HG02763 (cell line): ENCODE results near the gene ANKRD13B.

Experiments
- ATAC-seq: cut with Tn5 transposase; IDR thresholded peaks from one replicate; pipeline ENCODE4 v1.9.1; 2021; ENCODE audit warnings: mild to moderate bottlenecking, moderate library complexity; ENCODE audit not compliant: unreplicated experiment

ANKRD13B gene

DNA sequence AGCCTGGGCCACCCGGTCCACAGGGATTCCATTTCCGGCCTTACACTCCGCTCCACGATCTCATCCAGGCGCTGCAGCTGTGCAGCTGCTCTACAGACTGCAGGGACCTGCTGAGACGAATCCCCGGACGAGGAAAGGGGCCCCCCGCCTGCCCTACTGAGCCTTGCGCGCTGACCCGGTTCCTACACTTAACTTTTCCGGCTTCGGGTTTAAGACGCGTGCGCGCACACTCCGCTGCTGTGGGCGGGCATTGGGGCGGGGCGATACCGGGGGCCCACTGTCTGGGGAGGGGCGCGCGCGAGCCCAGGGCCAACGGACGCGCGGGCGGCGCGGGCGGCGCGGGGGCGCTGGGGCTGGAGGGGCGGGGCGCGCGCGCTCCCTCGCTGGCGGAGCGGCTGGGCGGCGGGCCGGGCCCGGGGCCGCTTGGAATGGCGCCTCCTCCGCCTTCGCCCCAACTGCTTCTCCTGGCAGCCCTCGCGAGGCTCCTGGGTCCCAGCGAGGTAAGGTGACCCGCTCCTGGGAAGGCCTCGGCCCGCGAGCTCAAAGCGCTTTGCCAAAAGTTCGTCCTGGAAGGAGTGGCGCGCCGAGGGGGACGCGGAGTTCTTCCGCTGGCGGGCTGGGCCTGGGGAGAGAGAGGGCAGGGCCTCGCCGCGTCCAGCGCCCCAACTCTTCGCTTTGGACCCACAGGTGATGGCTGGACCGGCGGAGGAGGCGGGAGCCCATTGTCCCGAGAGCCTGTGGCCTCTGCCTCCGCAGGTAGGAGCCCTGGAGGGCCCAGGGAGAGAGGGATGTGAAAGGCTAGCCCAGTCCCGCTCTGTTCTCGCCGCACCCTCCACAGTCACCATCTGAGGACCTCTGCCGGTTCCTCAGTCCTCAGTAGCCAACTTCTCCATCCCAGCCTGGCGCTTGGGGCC lies 24.3 kb upstream of the ANKRD13B start, which contains the start of gene TP53I13:
TSS of gene TP53I13 (plus strand) at position 371 of the 914 bp plus-strand sequence. CDS start at position 429, 58 bp downstream.
- peak; percentile 39 for ATAC-seq

DNA sequence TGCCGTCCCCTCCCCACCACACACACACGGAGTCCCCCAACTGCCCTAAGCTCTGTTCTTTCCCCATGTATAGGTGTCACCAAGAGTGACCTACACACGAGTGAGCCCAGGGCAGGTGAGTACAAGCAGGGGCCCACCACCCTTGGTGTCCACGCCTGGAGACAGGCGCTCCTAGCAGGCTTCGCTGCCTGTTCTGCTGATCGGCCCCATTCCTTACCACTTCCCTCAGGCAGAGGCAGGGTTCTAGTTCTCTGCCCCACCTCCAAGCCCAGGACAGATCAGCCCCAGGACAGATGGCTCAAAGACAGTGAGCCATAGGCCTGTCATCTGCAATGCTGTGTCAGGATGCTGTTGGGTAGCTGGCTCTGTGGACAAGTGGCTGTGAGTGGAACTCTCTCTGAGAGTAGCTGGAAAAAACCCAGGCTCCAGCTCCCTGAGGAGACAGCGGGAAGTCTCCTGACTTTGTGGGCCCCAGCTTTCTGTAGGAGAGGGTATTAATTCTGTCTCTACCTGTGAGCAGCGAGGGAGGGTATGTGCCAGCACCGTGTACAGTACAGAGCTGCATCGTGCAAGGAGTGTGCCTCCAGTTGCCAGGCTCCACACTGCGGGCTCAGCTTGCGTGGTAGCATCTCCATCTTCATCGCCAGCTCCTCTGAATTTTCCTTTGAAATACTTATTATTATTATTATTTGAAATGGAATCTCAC lies 23.5 kb upstream of the ANKRD13B start:
- no peak for ATAC-seq

DNA sequence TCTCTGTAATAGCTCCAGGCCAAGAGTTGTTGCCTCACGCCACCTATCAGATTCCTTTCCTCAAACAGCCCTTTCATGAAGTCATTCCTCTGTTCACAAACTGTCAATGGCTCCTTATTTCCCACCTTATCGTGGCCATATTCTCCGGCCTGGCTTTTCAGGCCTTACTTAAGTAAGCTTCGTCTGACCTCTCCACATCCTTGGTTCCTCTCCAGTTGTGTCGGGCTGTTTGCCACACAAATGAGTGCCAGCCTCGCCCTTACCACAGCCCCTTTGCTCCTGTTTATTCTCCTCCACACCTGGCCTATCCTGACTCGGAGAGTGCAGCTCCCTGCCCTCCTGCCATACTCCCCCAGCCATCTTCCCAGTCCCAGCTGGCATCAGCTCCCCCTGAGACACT lies 22.4 kb upstream of the ANKRD13B start:
- no peak for ATAC-seq

DNA sequence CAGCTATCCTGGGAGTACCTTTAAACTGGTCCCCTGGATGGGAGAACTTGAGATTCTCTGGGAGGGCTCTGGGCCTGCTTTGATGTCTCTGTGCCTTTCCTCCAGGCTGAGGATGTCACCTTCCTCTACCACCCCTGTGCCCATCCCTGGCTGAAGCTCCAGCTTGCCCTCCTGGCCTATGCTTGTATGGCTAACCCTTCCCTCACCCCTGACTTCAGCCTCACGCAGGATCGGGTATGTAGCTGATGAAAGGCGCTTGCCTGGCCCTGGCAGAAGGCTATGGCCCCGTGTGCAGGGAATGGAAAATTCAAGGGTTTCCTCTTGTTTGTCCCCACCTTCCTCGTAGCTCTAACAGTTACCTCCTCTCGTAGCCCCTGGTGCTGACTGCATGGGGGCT lies 21.4 kb upstream of the ANKRD13B start:
- ATAC-seq: no peak

DNA sequence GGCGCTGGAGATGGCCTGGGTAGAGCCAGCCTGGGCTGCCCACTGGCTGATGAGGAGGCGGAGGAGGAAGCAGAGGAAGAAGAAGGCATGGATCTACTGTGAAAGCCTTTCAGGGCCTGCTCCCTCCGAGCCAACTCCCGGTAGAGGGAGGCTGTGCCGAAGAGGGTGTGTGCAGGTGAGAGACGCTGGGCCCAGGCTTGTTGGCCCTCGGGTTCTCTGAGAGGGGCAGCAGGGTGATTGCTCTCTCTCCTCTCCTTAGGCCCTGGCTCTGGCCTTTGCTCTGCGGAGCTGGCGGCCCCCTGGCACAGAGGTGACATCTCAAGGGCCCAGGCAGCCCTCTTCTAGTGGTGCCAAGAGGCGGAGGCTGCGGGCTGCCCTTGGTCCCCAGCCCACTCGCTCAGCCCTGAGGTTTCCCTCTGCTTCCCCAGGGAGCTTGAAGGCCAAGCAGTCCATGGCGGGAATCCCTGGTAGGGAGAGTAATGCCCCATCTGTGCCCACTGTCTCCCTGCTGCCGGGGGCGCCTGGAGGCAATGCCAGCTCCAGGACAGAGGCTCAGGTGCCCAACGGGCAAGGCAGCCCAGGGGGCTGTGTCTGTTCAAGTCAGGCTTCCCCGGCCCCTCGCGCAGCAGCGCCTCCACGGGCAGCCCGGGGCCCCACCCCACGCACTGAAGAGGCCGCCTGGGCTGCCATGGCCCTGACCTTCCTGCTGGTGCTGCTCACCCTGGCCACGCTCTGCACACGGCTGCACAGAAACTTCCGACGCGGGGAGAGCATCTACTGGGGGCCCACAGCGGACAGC lies 20.9 kb upstream of the ANKRD13B start:
- no peak for ATAC-seq

DNA sequence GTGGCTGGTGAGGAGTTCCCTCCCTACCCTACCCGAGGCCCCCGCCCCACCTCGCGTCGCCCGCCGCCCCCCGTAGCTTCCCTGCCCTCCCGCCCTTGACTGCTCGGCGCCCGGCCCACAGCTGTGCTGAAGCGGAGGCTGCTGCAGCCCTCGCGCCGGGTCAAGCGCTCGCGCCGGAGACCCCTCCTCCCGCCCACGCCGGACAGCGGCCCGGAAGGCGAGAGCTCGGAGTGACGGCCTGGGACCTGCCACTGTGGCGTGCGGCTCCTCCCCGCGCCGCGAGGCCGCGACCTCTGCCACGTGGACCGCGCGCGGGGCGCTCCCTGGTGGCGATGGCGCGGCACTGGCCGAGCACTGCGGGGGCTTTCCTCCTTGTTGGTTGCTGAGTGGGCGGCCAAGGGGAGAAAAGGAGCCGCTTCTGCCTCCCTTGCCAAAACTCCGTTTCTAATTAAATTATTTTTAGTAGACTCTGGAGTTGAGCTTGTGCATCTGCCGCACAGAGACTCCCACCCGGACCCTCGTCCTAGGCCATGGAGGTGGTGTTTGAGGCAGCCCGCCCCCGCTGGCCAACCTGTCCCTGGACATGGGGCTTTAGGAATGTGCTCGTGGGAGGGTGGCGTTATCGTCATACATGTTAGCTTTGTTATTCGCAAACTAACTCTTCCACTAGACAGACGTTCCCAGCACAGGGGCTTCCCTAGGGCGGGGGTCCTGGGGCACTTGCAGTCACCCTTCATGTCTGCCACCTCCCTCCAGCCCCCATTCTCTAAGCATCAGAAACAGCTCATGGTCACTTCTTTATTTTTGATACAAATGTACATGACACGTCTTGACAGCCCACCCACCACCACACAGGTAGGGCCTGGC lies 20.0 kb upstream of the ANKRD13B start:
- ATAC-seq: no peak

DNA sequence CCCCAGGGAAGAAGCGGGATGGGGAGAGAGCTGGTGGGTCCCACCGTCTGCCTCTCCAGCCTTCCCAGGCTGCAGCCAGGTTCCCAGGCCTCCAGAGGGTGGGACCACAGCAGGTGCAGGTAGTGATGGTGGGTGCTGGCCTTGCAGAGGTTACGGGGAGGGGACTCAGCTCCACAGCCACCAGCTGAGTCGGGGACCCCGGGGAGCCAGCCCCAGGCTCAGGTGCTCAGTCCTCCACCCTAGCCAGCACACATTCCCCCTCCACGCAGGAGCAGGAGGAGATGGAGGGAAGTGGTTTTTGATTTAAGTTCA lies 19.4 kb upstream of the ANKRD13B start:
- ATAC-seq: no peak

DNA sequence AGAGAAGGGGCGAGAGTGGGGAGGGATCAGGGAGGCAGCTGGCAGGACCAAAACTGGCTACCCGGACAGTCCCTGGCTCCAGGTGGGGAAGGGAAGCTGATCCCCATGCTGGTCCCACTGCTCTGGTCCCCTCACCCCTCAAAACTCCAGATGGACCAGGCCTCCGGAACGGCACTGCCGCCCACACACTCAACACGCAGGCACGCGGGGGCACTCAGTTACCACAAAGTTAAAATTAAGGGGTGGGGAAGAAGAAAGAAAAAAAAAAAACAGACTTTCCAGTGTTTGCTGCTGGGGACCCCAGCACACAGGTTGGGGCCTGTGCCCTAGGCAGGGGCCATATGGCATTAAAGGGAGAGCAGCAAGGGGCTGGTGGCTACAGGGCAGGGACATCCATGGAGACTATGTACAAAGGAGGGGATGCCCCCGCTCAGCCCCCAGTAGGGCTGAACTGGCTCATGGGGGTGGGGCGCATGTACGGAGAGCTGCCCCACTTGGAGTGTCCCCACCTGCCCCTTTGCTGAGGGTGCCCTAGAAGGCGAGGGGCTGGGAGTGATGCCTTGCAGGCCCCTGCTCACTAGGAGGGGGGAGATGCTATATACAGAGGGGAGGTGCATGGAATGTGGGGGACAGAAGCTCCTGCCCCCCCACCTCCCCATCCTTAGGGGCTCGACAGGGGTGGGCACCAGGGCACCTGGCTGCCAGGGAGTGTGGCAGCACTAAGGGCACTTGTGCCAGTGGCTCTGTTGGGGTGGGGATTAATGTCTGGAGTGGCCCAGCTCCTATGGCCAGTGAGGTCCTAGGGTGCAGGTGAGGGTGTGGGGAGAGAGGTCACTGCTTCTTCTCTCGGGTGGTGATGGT lies 18.8 kb upstream of the ANKRD13B start:
- ATAC-seq: no peak

DNA sequence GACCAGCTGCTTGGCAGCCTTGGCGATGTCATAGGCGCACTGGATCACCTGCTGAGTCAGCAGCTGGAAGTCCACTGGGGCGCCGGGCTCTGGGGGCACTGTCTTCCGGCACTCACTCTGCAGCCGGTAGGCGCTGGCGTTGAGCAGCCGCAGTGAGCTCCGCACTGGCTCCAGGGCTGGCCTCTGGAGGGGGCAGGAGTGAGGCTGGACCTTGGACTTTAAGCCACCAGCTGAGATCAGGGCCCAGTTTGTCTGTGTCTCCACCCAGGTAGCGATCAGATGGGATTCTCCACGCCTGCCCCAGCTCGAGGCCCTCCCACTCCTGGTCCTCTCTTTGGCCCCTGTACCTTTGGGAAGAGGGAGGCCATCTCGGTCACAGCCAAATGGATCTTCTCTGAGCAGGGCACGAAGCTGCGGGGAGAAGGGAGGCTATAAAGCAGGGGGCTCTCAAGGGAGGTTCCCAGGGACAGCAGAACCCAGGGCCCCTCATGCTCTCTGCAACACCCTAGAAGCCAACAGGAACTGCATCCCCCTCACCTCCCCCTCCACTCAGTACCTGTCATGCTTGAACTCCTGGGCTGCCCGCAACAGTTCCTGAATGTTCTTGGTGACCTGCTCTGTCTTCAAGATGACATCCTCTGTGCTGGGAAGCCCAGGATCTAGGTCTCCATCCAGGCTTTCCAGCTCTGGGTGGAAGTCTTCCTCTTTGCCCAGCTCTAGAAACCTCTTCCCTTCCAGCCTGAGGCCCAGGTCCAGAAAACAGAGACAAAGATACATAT lies 18.0 kb upstream of the ANKRD13B start:
- no peak for ATAC-seq

DNA sequence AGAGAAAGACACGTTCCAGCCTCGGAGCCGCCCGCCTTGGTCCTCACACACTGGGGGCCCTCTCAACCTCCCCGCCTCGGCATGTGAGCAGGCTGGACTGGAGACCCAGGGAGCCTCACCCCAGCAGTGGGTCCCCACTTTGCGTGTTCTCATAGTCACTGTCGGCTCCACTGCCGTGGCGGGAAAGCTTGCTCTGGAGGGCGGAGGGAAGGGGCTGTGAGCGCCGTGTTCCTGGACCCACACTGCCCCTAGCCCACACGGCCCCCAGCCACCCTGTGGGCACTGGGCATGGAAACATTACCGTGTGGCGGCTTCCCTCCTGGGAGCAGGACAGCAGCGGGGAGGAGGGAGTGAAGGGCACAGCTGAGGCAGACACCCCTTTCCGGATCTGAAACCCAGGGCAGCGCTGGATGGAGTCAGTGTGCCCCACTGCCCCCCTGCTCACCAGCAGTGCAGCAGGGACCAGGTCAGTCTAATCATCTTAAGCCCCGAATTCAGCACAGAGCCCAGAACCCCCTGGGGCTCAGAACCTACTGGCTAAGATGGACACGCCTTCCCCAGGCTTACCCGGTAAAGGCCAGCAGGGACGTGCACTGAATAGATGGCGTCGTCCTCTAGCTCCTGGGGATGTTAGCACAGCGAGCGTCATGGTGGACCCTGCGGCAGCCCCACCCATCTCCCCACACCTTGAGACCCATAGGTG lies 17.3 kb upstream of the ANKRD13B start:
- ATAC-seq: no peak

DNA sequence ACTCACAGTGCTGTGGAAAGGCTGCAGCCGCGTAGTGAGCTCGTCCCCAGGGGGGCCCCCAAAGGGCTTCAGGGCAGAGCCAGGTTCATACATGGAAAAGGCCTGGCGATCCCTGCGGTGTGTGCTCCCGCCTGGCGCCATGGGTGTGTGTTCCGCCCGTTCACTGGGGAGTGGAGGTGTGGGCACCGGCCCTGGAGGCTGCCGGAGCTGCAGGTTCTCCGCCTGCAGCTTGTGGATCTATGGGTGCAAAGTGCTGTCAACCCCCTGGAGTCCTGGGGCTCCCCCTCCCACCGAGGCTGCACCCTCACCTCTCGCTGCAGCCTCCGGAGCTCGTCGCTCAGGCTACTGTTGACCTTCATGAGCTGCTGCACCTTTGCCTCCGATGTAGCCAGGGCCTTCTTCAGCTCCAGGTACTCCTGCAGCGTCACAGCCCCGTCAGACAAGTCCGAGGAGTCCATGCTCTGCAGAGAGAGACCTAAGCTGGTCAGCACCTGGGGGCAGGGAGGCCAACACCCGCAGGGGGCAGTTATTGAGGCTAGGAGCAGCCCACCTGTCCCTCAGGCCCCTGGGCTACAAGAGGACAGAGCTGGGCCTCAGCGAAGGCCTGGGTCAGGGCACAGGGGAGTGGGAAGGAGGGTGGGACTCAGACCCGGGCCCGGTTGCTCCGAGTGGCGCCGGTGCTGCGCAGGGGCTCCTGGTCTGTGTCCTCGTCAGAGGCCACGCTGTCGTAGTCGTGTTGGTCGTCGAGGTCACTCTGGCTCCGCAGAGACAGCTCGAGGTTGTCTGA lies 16.5 kb upstream of the ANKRD13B start:
- no peak for ATAC-seq

DNA sequence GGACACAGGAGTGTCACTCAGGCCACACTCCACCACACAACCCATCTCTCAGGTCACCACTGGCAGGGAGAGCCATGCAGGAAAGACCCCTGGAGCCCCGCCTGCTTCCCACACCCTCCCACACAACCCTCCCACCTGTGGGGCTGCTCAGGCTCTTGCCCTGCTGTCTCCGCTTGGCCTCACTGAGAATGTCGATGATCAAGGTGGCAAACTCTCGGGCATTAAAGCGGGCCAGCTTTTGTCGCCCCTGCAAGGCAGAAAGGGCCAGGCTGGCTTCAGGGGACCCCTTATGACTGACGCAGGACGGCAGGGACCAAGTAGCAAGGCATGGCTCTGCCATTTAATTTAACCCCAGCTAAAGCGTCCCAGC lies 15.9 kb upstream of the ANKRD13B start:
- ATAC-seq: no peak

DNA sequence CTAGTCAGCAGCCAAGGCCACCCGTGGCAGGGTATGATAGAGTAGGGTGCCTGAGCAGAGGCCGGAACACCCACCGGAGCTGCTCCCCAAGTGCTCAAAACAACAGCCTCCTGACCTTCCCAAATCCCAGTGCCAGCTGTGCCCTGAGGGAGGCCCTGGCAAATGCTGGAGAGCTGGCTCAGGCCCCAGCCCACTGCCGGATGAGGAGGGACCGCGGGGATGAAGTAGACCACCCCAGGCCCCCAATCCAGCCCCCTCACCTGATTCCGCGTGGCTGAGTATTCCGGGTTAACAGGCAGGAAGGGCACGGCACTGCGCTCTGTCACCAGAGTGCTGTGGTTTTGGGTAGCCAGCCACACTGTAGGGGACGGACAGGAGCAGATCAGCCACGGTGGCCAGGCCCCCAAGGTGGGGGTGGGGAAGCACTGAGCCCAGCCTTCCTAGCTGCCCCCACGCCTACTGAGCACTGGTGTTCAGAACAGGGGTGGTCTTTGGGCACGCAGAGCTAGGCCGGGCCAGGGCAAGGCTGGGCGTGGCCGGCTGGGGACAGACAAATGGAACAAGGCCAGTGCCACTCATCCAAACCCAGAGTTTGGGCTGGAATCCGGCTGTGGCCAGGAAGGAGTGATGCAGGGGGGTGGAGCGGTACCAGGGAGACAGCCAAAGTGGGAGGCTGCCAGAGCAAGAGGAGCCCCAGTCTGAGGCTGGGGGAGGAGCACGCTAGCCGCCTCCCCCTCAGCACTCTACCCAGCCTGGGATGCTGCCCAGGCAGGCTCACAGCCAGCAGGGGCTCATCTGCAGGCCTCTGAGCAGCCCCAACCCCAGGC lies 15.3 kb upstream of the ANKRD13B start:
- ATAC-seq: no peak

DNA sequence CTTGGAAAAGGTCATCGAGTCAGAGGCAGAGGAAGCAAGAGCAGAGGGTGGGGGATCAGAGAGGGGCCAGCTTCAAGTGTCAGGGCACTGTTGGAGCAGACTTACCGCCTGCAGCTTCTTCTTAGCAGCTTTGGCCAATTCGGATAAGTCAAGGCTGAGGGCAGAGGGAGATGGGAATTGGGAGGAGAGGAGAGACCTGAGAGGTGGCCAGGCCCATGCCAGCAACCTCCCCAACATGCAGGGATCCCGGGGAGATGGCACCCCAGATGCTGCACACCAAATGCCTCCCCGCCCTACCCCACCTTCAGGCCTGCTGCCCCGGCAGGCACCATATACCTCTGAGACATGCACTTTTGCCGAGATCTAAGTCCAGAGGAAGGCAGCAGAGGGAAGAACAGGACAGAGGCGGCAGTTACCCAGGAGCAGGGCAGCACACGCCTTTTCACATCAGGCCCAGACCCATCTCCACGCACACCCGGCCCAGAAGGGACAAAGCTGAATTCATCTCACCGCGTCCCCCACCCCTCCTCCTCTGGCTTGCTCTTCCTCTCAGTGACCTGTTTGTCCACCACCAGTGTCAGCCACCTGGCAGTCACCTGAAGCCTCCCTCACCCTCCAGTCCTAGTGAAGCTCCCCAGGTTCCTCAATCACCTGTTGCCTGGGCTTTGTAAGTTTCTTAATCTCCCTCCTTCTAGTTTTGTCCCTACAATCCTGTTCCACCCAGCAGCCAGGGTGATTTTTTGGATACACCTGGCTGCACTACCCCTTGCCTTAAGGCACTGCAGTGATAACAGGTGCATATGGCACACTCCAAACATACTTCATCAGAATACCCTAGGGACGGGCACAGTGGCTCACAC lies 14.1 kb upstream of the ANKRD13B start:
- no peak for ATAC-seq

DNA sequence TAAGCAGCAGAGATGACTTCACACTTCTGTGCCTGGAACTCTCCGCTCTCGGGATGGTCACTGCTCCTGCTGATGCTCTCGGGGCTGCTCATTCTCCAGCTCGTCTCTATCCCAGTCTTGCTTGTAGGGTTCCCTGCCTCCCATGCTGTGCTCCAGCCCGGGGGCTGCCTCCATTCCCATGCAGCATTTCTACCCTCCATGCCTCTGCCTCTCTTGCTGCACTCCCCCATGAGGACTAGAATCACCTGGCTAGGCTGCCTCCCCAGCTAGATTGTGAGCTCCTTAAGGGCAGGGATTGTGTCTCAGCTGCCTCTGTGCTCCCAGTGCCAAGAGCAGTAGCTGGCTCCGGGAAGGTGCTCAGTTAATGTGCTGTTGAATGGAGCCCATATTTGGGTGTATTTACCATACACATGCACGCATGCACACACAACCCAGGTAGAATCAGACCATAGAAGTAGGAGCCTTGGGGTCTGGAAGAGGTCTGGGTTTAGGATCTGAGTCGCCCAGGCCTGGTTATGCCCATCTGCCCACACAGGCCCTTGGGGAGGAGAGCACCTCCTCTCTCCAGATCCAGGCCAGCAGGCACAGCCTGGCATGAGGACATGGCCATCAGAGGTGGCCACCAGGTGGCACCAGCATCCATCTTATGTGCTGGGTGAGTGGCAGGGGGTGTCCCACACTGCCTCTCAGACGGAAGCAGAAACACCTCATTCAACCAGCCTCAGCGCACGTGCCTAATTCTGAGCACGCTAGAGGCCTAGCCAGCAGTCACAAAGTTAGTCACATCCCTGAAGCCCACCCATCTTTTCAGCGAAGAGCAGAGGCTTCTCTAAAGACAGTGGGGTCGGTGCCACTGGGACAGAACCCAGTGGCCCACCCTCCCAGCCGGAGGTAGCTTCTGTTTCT lies 12.8 kb upstream of the ANKRD13B start:
- peak; percentile 62 for ATAC-seq
